H9 (cell line): Measurements from ENCODE around the gene ZBTB47. TPM values are rescaled to one million over a fixed set of nuclear protein-coding genes. Genes with fewer than 3 reads are reported as not detected.

Experiments
- DNase-seq: peaks from one replicate; pipeline ENCODE4 v3.0.0-alpha.2; 2017
- H2AFZ ChIP-seq: one replicate; pipeline ENCODE4 v1.6.1; 2013; ENCODE audit warnings: mild to moderate bottlenecking, low read length, control low read depth, moderate library complexity
- H2AK5ac ChIP-seq: 2 replicates; pipeline ENCODE4 v1.6.1; 2013; ENCODE audit warnings: low read length, control low read depth, mixed read lengths; ENCODE audit not compliant: insufficient read length
- H2BK120ac ChIP-seq: one replicate; pipeline ENCODE4 v1.6.1; 2013; ENCODE audit warnings: low read depth, mild to moderate bottlenecking, low read length, control low read depth, inconsistent platforms; ENCODE audit not compliant: poor library complexity, severe bottlenecking
- H2BK12ac ChIP-seq: 2 replicates; pipeline ENCODE4 v1.6.1; 2013; ENCODE audit warnings: low read length, control low read depth, mixed read lengths, low read depth; ENCODE audit not compliant: insufficient read length
- H2BK15ac ChIP-seq: 2 replicates; pipeline ENCODE4 v1.6.1; 2013; ENCODE audit warnings: low read depth, low read length, control low read depth
- H2BK20ac ChIP-seq: one replicate; pipeline ENCODE4 v1.6.1; 2013; ENCODE audit warnings: low read depth, mild to moderate bottlenecking, low read length, control low read depth, inconsistent platforms; ENCODE audit not compliant: poor library complexity, severe bottlenecking
- H2BK5ac ChIP-seq: 2 replicates; pipeline ENCODE4 v1.6.1; 2013; ENCODE audit warnings: low read length, control low read depth, mixed read lengths; ENCODE audit not compliant: insufficient read length
- H3K14ac ChIP-seq: 2 replicates; pipeline ENCODE4 v1.6.1; 2013; ENCODE audit warnings: low read length, control low read depth; ENCODE audit not compliant: insufficient read depth
- H3K18ac ChIP-seq: 2 replicates; pipeline ENCODE4 v1.6.1; 2013; ENCODE audit warnings: low read depth, mild to moderate bottlenecking, mixed read lengths, low read length, control low read depth; ENCODE audit not compliant: insufficient read length
- H3K23ac ChIP-seq: 2 replicates; pipeline ENCODE4 v1.6.1; 2013; ENCODE audit warnings: low read length, control low read depth, mixed read lengths, low read depth; ENCODE audit not compliant: insufficient read length
- H3K23me2 ChIP-seq: 2 replicates; pipeline ENCODE4 v1.6.1; 2013; ENCODE audit warnings: low read depth, mild to moderate bottlenecking, mixed read lengths, low read length, control low read depth; ENCODE audit not compliant: insufficient read length, poor library complexity, severe bottlenecking
- H3K27ac ChIP-seq: 2 replicates; pipeline ENCODE4 v1.5.1; 2013; ENCODE audit warnings: low read length, control low read depth, mixed read lengths, low read depth; ENCODE audit not compliant: insufficient read length
- H3K27me3 ChIP-seq: 2 replicates; pipeline ENCODE4 v1.6.1; 2013; ENCODE audit warnings: low read length, control low read depth, inconsistent platforms; ENCODE audit not compliant: insufficient read depth
- H3K4ac ChIP-seq: 2 replicates; pipeline ENCODE4 v1.6.1; 2013; ENCODE audit warnings: low read depth, mild to moderate bottlenecking, control low read depth, inconsistent platforms, low read length, moderate library complexity
- H3K4me1 ChIP-seq: 2 replicates; pipeline ENCODE4 v1.6.1; 2013; ENCODE audit warnings: low read length, control low read depth, inconsistent platforms; ENCODE audit not compliant: insufficient read depth
- H3K4me2 ChIP-seq: 2 replicates; pipeline ENCODE4 v1.6.1; 2013; ENCODE audit warnings: low read length, control low read depth, mixed read lengths; ENCODE audit not compliant: insufficient read length, insufficient read depth
- H3K56ac ChIP-seq: 2 replicates; pipeline ENCODE4 v1.6.1; 2013; ENCODE audit warnings: low read depth, mild to moderate bottlenecking, mixed read lengths, low read length, control low read depth; ENCODE audit not compliant: insufficient read length
- H3K79me1 ChIP-seq: 2 replicates; pipeline ENCODE4 v1.6.1; 2013; ENCODE audit warnings: low read depth, mild to moderate bottlenecking, moderate library complexity, low read length, control low read depth, inconsistent platforms; ENCODE audit not compliant: insufficient read depth, poor library complexity, severe bottlenecking
- H3K79me2 ChIP-seq: 2 replicates; pipeline ENCODE4 v1.6.1; 2013; ENCODE audit warnings: low read length, control low read depth, inconsistent platforms; ENCODE audit not compliant: insufficient read depth
- H3K9ac ChIP-seq: 2 replicates; pipeline ENCODE4 v1.6.1; 2013; ENCODE audit warnings: low read length, control low read depth, mixed read lengths; ENCODE audit not compliant: insufficient read length; ENCODE audit errors: extremely low read depth
- H3K9me3 ChIP-seq: one replicate; pipeline ENCODE4 v1.6.1; 2013; ENCODE audit warnings: low read depth, low read length, inconsistent platforms; ENCODE audit not compliant: control insufficient read depth
- H3T11ph ChIP-seq: one replicate; pipeline ENCODE4 v1.6.1; 2013; ENCODE audit warnings: mild to moderate bottlenecking, low read length, control low read depth, inconsistent platforms
- H4K20me1 ChIP-seq: one replicate; pipeline ENCODE4 v1.6.1; 2013; ENCODE audit not compliant: control insufficient read depth, insufficient read length, insufficient read depth
- H4K5ac ChIP-seq: 2 replicates; pipeline ENCODE4 v1.6.1; 2013; ENCODE audit warnings: low read depth, mild to moderate bottlenecking, mixed read lengths, low read length, control low read depth; ENCODE audit not compliant: insufficient read length
- H4K8ac ChIP-seq: replicated peaks from 2 replicates; pipeline ENCODE4 v1.6.1; 2013; ENCODE audit warnings: low read length, control low read depth, mixed read lengths, low read depth; ENCODE audit not compliant: insufficient read length
- H4K91ac ChIP-seq: 2 replicates; pipeline ENCODE4 v1.6.1; 2013; ENCODE audit warnings: low read depth, mild to moderate bottlenecking, moderate library complexity, mixed read lengths, low read length, control low read depth; ENCODE audit not compliant: insufficient read length
- H3K27ac Mint-ChIP-seq, 3 experiments: 2 replicates in 2 of 3; 3 replicates in 1 of 3; pipeline ENCODE4 v1.8.0; 2020 to 2021; ENCODE audit warnings: mixed read lengths in 3 of 3, mild to moderate bottlenecking in 1 of 3, moderate library complexity in 1 of 3
- H3K27me3 Mint-ChIP-seq: 2 replicates; pipeline ENCODE4 v1.8.0; 2021; ENCODE audit warnings: low read depth, mild to moderate bottlenecking, moderate library complexity, mixed read lengths
- H3K36me3 Mint-ChIP-seq, 3 experiments: 2 replicates in 2 of 3; 3 replicates in 1 of 3; pipeline ENCODE4 v1.8.0; 2020 to 2021; ENCODE audit warnings: low read depth in 3 of 3, mixed read lengths in 3 of 3; ENCODE audit not compliant: insufficient read depth in 1 of 3
- H3K4me1 Mint-ChIP-seq, 2 experiments: 2 replicates each; pipeline ENCODE4 v1.8.0; 2020; ENCODE audit warnings: mixed read lengths in 2 of 2
- H3K4me3 Mint-ChIP-seq, 2 experiments: 2 replicates in 1 of 2; 3 replicates in 1 of 2; pipeline ENCODE4 v1.8.0; 2020 to 2021; ENCODE audit warnings: mild to moderate bottlenecking in 2 of 2, mixed read lengths in 2 of 2, moderate library complexity in 1 of 2
- H3K9me3 Mint-ChIP-seq, 2 experiments: 2 replicates in 1 of 2; 3 replicates in 1 of 2; pipeline ENCODE4 v1.8.0; 2020; ENCODE audit warnings: mild to moderate bottlenecking in 2 of 2, mixed read lengths in 2 of 2, moderate library complexity in 1 of 2
- WGBS: extraction: QIAGEN DNeasy Blood & Tissue Kit; methylation state at CpG from one replicate; pipeline ENCODE4 v1.1.7; 2013; ENCODE audit warnings: missing lambda C conversion rate, low lambda C conversion rate, mixed read lengths; ENCODE audit not compliant: insufficient read length; ENCODE audit errors: extremely low coverage; 5-methylcytosine and 5-hydroxymethylcytosine counted together
- total RNA-seq: library from RNA; stranded (reverse); gene quantifications from 2 replicates; pipeline ENCODE4 v1.2.1, GENCODE V29; 2021
- TF ChIP-seq, protein P1 (sequence below): fragments of 200-600 bp; sonication (generic); conservative IDR thresholded peaks from 3 replicates; pipeline ENCODE4 v1.8.0; 2021; ENCODE audit warnings: antibody characterized with exemption, mild to moderate bottlenecking

ZBTB47 gene
- total RNA-seq, 1 experiment from 2014 or later = 3.6 TPM

DNA sequence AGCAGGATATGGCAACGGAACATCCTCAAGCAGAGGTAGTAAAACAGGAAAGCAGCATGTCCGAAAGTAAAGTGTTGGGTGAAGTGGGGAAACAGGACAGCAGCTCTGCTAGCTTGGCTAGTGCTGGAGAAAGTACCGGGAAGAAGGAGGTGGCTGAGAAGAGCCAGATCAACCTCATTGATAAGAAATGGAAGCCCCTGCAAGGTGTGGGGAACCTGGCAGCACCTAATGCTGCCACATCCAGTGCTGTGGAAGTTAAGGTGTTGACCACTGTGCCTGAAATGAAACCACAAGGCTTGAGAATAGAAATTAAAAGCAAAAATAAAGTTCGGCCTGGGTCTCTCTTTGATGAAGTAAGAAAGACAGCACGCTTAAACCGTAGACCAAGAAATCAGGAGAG, 14.3 kb upstream of the ZBTB47 start:
- H3K4ac ChIP-seq = no peak overlapping the region
- H2BK120ac ChIP-seq = no peak overlapping the region
- no peak overlapping the region for H3K56ac ChIP-seq
- no peak overlapping the region for H2AFZ ChIP-seq
- WGBS = no CpG with 5 or more reads among the region's 6 CpGs
- no peak overlapping the region for H3K23ac ChIP-seq
- H3K23me2 ChIP-seq = no peaks in the 10 kb centered on the region
- H4K91ac ChIP-seq = no peak overlapping the region
- H3K27ac ChIP-seq = no peak overlapping the region
- H3K9ac ChIP-seq = no peak overlapping the region
- no peak overlapping the region for H2AK5ac ChIP-seq
- H4K20me1 ChIP-seq = no peaks in the 10 kb centered on the region
- H3K4me1 ChIP-seq = no peaks in the 10 kb centered on the region
- H3K14ac ChIP-seq = no peak overlapping the region
- peaks cover 9% of the 10 kb centered on the region for H3K79me1 ChIP-seq
- H2BK15ac ChIP-seq = no peak overlapping the region
- H4K5ac ChIP-seq = no peak overlapping the region
- Mint-ChIP-seq H3K36me3 (peaks cover 31 to 50% (median 48%) of the 10 kb centered on the region in 3 experiments; a peak in 6 of 7 replicates), H3K4me3 (no peak overlapping the region), H3K27me3 (no peaks in the 10 kb centered on the region), H3K4me1 (no peaks in the 10 kb centered on the region), H3K9me3 (no peaks in the 10 kb centered on the region), H3K27ac (no peak overlapping the region)
- TF ChIP-seq, protein P1, sequence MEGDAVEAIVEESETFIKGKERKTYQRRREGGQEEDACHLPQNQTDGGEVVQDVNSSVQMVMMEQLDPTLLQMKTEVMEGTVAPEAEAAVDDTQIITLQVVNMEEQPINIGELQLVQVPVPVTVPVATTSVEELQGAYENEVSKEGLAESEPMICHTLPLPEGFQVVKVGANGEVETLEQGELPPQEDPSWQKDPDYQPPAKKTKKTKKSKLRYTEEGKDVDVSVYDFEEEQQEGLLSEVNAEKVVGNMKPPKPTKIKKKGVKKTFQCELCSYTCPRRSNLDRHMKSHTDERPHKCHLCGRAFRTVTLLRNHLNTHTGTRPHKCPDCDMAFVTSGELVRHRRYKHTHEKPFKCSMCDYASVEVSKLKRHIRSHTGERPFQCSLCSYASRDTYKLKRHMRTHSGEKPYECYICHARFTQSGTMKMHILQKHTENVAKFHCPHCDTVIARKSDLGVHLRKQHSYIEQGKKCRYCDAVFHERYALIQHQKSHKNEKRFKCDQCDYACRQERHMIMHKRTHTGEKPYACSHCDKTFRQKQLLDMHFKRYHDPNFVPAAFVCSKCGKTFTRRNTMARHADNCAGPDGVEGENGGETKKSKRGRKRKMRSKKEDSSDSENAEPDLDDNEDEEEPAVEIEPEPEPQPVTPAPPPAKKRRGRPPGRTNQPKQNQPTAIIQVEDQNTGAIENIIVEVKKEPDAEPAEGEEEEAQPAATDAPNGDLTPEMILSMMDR = no peak
- no peaks in the 10 kb centered on the region for H3K79me2 ChIP-seq
- H3K27me3 ChIP-seq = no peaks in the 10 kb centered on the region
- no peak overlapping the region for H2BK20ac ChIP-seq
- no peak overlapping the region for H3T11ph ChIP-seq
- H4K8ac ChIP-seq = no peak overlapping the region
- no peak overlapping the region for H3K18ac ChIP-seq
- no peak for DNase-seq
- no peak overlapping the region for H3K4me2 ChIP-seq
- no peak overlapping the region for H2BK5ac ChIP-seq
- no peak overlapping the region for H2BK12ac ChIP-seq
- H3K9me3 ChIP-seq = no peaks in the 10 kb centered on the region
